Uterus (tissue), 2 donors: ENCODE measurements around the gene CD63.

Experiments
- CTCF ChIP-seq, 4 experiments: fragments of 200-600 bp in 2 of 4; fragments of 450-650 bp in 2 of 4; sonication (generic) in 2 of 4; IDR thresholded peaks; one replicate each; pipeline ENCODE4 v1.5.1; 2016 to 2019; ENCODE audit warnings: antibody characterized with exemption in 4 of 4, mild to moderate bottlenecking in 2 of 4, moderate library complexity in 1 of 4
- POLR2A ChIP-seq, 2 donors: fragments of 450-650 bp; IDR thresholded peaks; one replicate each; pipeline ENCODE4 v1.6.1; 2016; ENCODE audit warnings: antibody characterized with exemption in 2 of 2, mild to moderate bottlenecking in 1 of 2, moderate library complexity in 1 of 2

- TF ChIP-seq POLR2A (IDR thresholded peaks at IDR 0.05) (no peak), CTCF (IDR thresholded peaks at IDR 0.05) (no peak)
Measured at GRCh38 chr12:55713721-55714120, 15.1 kb downstream of the CD63 start.
